Osteocyte (in vitro differentiated cells): ENCODE measurements around the gene IFT122. TPM values are rescaled to one million over a fixed set of nuclear protein-coding genes. Genes with fewer than 3 reads are reported as not detected.
"Not testable (repeated sequence)": the region's sequence is repeated elsewhere in the genome, so short reads cannot be mapped to it uniquely, and the experiment has no call there.

Experiments used
- DNase-seq: peaks from one replicate; pipeline ENCODE4 v3.0.0; 2021; ENCODE audit warnings: mixed read lengths; ENCODE audit not compliant: unreplicated experiment; ENCODE audit errors: extremely low spot score
- H3K27ac Mint-ChIP-seq: one replicate; pipeline ENCODE4 v1.8.0; 2021; ENCODE audit warnings: mild to moderate bottlenecking, mixed read lengths; ENCODE audit not compliant: unreplicated experiment
- H3K27me3 Mint-ChIP-seq: one replicate; pipeline ENCODE4 v1.8.0; 2021; ENCODE audit warnings: mixed read lengths; ENCODE audit not compliant: unreplicated experiment
- H3K36me3 Mint-ChIP-seq: one replicate; pipeline ENCODE4 v1.8.0; 2021; ENCODE audit warnings: mixed read lengths; ENCODE audit not compliant: unreplicated experiment
- H3K4me1 Mint-ChIP-seq: one replicate; pipeline ENCODE4 v1.8.0; 2021; ENCODE audit warnings: mixed read lengths; ENCODE audit not compliant: unreplicated experiment
- H3K4me3 Mint-ChIP-seq: one replicate; pipeline ENCODE4 v1.8.0; 2021; ENCODE audit warnings: mild to moderate bottlenecking, moderate library complexity, mixed read lengths; ENCODE audit not compliant: unreplicated experiment
- H3K9me3 Mint-ChIP-seq: one replicate; pipeline ENCODE4 v1.8.0; 2021; ENCODE audit warnings: mixed read lengths; ENCODE audit not compliant: unreplicated experiment
- CTCF ChIP-seq: fragments of 200-600 bp; sonication (generic); IDR thresholded peaks from 2 replicates; pipeline ENCODE4 v1.5.0; 2021; ENCODE audit warnings: antibody characterized with exemption, mild to moderate bottlenecking, moderate library complexity
- total RNA-seq: library from RNA; stranded (reverse); gene quantifications from 2 replicates; pipeline ENCODE4 v1.2.1, GENCODE V29; 2021

Gene IFT122
- total RNA-seq, 1 donor from 2014 or later, result 25.9 TPM

GRCh38 chr3:129491794-129492193, 51.8 kb downstream of the IFT122 start:
- H3K4me3 Mint-ChIP-seq, result no peak overlapping the region
- no peaks in the 10 kb centered on the region for H3K9me3 Mint-ChIP-seq
- H3K27me3 Mint-ChIP-seq, result no peaks in the 10 kb centered on the region
- no peak for DNase-seq
- H3K4me1 Mint-ChIP-seq, result peaks cover 30% of the 10 kb centered on the region
- no peak overlapping the region for H3K27ac Mint-ChIP-seq
- TF ChIP-seq CTCF, result no peak
- peaks cover 10% of the 10 kb centered on the region for H3K36me3 Mint-ChIP-seq

- DNase-seq, result no peak
- H3K27ac Mint-ChIP-seq, result no peak overlapping the region
- H3K27me3 Mint-ChIP-seq, result no peaks in the 10 kb centered on the region
- H3K36me3 Mint-ChIP-seq, result peaks cover 12% of the 10 kb centered on the region
- H3K9me3 Mint-ChIP-seq, result no peaks in the 10 kb centered on the region
- no peak overlapping the region for H3K4me3 Mint-ChIP-seq
- peaks cover 25% of the 10 kb centered on the region for H3K4me1 Mint-ChIP-seq
- TF ChIP-seq CTCF, result no peak
Observed at GRCh38 chr3:129492691-129493090, 52.7 kb downstream of the IFT122 start.

- Mint-ChIP-seq H3K27ac (no peak overlapping the region), H3K27me3 (no peaks in the 10 kb centered on the region), H3K36me3 (peaks cover 12% of the 10 kb centered on the region), H3K9me3 (no peaks in the 10 kb centered on the region), H3K4me3 (no peak overlapping the region), H3K4me1 (peaks cover 25% of the 10 kb centered on the region)
- DNase-seq, result no peak
- TF ChIP-seq CTCF, result no peak
Observed at GRCh38 chr3:129493206-129493605, 53.2 kb downstream of the IFT122 start.

- not testable (repeated sequence) for H3K9me3 Mint-ChIP-seq, H3K27me3 Mint-ChIP-seq, DNase-seq, H3K4me3 Mint-ChIP-seq
- Mint-ChIP-seq H3K4me1 (peaks cover 31% of the 10 kb centered on the region), H3K27ac (peak overlapping the region; percentile 71), H3K36me3 (peaks cover 12% of the 10 kb centered on the region)
Observed at GRCh38 chr3:129494499-129494898, 54.5 kb downstream of the IFT122 start.

- not testable (repeated sequence) for DNase-seq, H3K4me3 Mint-ChIP-seq, H3K27me3 Mint-ChIP-seq, H3K9me3 Mint-ChIP-seq
- peaks cover 14% of the 10 kb centered on the region for H3K36me3 Mint-ChIP-seq
- H3K27ac Mint-ChIP-seq, result peak overlapping the region; percentile 71
- peaks cover 31% of the 10 kb centered on the region for H3K4me1 Mint-ChIP-seq
Observed at GRCh38 chr3:129495006-129495639, 55.1 kb downstream of the IFT122 start.

- not testable (repeated sequence) for H3K27ac Mint-ChIP-seq, H3K9me3 Mint-ChIP-seq, H3K27me3 Mint-ChIP-seq, H3K4me3 Mint-ChIP-seq, DNase-seq
- peaks cover 32% of the 10 kb centered on the region for H3K4me1 Mint-ChIP-seq
- peaks cover 10% of the 10 kb centered on the region for H3K36me3 Mint-ChIP-seq
Observed at GRCh38 chr3:129497876-129498275, 57.9 kb downstream of the IFT122 start.

GRCh38 chr3:129498603-129499488, 58.8 kb downstream of the IFT122 start:
- H3K27ac Mint-ChIP-seq, DNase-seq, H3K9me3 Mint-ChIP-seq, H3K4me3 Mint-ChIP-seq, H3K27me3 Mint-ChIP-seq: not testable (repeated sequence)
- Mint-ChIP-seq H3K4me1 (peaks cover 32% of the 10 kb centered on the region), H3K36me3 (peaks cover 11% of the 10 kb centered on the region)

GRCh38 chr3:129499604-129500333, 59.7 kb downstream of the IFT122 start:
- H3K9me3 Mint-ChIP-seq, DNase-seq, H3K27ac Mint-ChIP-seq, H3K27me3 Mint-ChIP-seq, H3K4me3 Mint-ChIP-seq: not testable (repeated sequence)
- H3K36me3 Mint-ChIP-seq, result peaks cover 14% of the 10 kb centered on the region
- peaks cover 24% of the 10 kb centered on the region for H3K4me1 Mint-ChIP-seq
